NCI-H524 (cell line): Measurements from ENCODE around the gene PDZD2.
"Not testable (repeated sequence)": the region's sequence is repeated elsewhere in the genome, so short reads cannot be mapped to it uniquely, and the experiment has no call there.

ENCODE experiments used
- DNase-seq, 2 experiments: peaks; one replicate each; lab custom pipeline; 2025; lab: John Stamatoyannopoulos, UW

PDZD2 gene

GRCh38 chr5:31975189-31975612 is 336.3 kb downstream of the PDZD2 start:
- not testable (repeated sequence) for DNase-seq

- DNase-seq: no peak
Measured at GRCh38 chr5:31976169-31976568, 337.2 kb downstream of the PDZD2 start.

- DNase-seq: no peak
Measured at GRCh38 chr5:31981361-31981945, 342.5 kb downstream of the PDZD2 start.

- DNase-seq: no peak
Measured at GRCh38 chr5:31982027-31982426, 343.1 kb downstream of the PDZD2 start.

- no peak for DNase-seq
Measured at GRCh38 chr5:31982621-31983020, 343.7 kb downstream of the PDZD2 start.

- no peak for DNase-seq
Measured at GRCh38 chr5:31983851-31984250, 344.9 kb downstream of the PDZD2 start.

GRCh38 chr5:31984691-31985090 is 345.8 kb downstream of the PDZD2 start:
- no peak for DNase-seq

- DNase-seq: no peak
Measured at GRCh38 chr5:31986101-31986500, 347.2 kb downstream of the PDZD2 start.

GRCh38 chr5:31987985-31988710 is 349.2 kb downstream of the PDZD2 start:
- no peak for DNase-seq

- DNase-seq: no peak
Measured at GRCh38 chr5:31990081-31990650, 351.2 kb downstream of the PDZD2 start.

- no peak for DNase-seq
Measured at GRCh38 chr5:31990701-31991110, 351.8 kb downstream of the PDZD2 start.

GRCh38 chr5:31992377-31992776 is 353.4 kb downstream of the PDZD2 start:
- DNase-seq: no peak

- no peak for DNase-seq
Measured at GRCh38 chr5:31993165-31993961, 354.4 kb downstream of the PDZD2 start.

- no peak for DNase-seq
Measured at GRCh38 chr5:31995006-31995405, 356.1 kb downstream of the PDZD2 start.

- DNase-seq: no peak
Measured at GRCh38 chr5:31995714-31996113, 356.8 kb downstream of the PDZD2 start.

GRCh38 chr5:31996909-31997308 is 358.0 kb downstream of the PDZD2 start:
- DNase-seq: no peak

- DNase-seq: no peak
Measured at GRCh38 chr5:31999470-31999869, 360.5 kb downstream of the PDZD2 start.

- no peak for DNase-seq
Measured at GRCh38 chr5:32000731-32001130, 361.8 kb downstream of the PDZD2 start.

- no peak for DNase-seq
Measured at GRCh38 chr5:32001284-32001683, 362.4 kb downstream of the PDZD2 start.

- no peak for DNase-seq
Measured at GRCh38 chr5:32001707-32002106, 362.8 kb downstream of the PDZD2 start.

GRCh38 chr5:32002755-32003154 is 363.8 kb downstream of the PDZD2 start:
- no peak for DNase-seq

GRCh38 chr5:32003981-32004380 is 365.1 kb downstream of the PDZD2 start:
- no peak for DNase-seq

- no peak for DNase-seq
Measured at GRCh38 chr5:32004404-32004803, 365.5 kb downstream of the PDZD2 start.
